Ishikawa (cell line): Measurements from ENCODE around the gene FGF1.

Experiments
- EGR1 ChIP-seq: IDR thresholded peaks from 2 replicates; pipeline ENCODE4 v1.6.1; 2012
- FOXM1 ChIP-seq: IDR thresholded peaks from 2 replicates; pipeline ENCODE4 v1.6.1; 2012; ENCODE audit warnings: low read depth, borderline replicate concordance
- MAX ChIP-seq: IDR thresholded peaks from 2 replicates; pipeline ENCODE4 v1.6.1; 2012
- RAD21 ChIP-seq: IDR thresholded peaks from 2 replicates; pipeline ENCODE4 v1.6.1; 2012; ENCODE audit warnings: low read depth
- REST ChIP-seq: IDR thresholded peaks from 2 replicates; pipeline ENCODE4 v1.6.1; 2012; ENCODE audit warnings: low read depth, mild to moderate bottlenecking
- TEAD4 ChIP-seq: IDR thresholded peaks from 2 replicates; pipeline ENCODE4 v1.6.1; 2012
- USF1 ChIP-seq: IDR thresholded peaks from 2 replicates; pipeline ENCODE4 v1.6.1; 2012
- ZBTB7A ChIP-seq: IDR thresholded peaks from 2 replicates; pipeline ENCODE4 v1.6.1; 2012; ENCODE audit warnings: low read depth

GRCh38 chr5:142601432-142601831 lies 84.5 kb downstream of the FGF1 start:
- TF ChIP-seq REST (no peak), EGR1 (no peak), RAD21 (no peak), ZBTB7A (no peak), TEAD4 (no peak), USF1 (no peak), MAX (no peak), FOXM1 (no peak)
